Smooth muscle cell of the brain vasculature (primary cell): ENCODE measurements around the gene DUSP3.

Experiments used
- DNase-seq: peaks from one replicate; pipeline ENCODE4 v3.0.0-alpha.2; 2012; ENCODE audit warnings: low read depth, low spot score

DUSP3 gene

DNA sequence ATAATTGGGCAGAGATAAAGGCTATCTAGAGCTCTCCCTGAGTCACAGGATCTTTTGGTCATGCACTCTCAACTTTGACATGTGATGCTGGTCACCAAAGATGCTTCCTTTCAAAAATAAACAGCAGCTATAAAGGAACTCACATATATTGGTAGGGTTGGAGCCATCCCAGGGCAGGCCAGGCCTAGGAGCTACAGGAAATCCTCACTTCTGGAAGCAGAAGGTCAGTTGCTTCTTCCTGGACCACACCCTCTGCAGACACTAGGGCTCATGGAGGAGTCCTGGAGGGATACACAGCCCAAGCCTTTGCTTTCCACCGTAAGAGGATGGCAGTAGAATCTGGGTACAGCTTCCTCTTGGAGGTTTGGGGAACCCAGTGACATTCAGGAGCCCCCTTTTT, 44.8 kb downstream of the DUSP3 start:
- DNase-seq: no peak

DNA sequence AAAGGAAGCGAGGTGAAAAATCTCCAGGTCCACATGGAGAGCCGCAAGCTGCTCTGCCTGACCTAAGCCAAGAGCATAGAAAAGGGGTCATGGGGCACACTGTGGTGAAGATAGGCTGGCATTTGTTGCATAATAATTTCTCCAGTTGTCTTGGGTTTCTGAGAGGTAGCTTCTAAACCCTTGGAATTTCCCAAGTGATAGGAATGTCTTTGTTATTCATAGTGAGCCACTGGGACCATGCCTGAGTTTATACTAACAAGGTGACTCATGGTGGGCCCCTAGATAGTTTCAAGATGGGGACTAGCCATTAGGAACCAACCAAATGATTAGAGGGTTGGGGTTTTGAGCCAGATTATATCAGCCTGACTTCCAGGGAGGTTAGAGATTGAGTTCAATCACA, 45.8 kb downstream of the DUSP3 start:
- DNase-seq: no peak

GRCh38 chr17:43728081-43728480, 50.7 kb downstream of the DUSP3 start:
- DNase-seq: no peak

DNA sequence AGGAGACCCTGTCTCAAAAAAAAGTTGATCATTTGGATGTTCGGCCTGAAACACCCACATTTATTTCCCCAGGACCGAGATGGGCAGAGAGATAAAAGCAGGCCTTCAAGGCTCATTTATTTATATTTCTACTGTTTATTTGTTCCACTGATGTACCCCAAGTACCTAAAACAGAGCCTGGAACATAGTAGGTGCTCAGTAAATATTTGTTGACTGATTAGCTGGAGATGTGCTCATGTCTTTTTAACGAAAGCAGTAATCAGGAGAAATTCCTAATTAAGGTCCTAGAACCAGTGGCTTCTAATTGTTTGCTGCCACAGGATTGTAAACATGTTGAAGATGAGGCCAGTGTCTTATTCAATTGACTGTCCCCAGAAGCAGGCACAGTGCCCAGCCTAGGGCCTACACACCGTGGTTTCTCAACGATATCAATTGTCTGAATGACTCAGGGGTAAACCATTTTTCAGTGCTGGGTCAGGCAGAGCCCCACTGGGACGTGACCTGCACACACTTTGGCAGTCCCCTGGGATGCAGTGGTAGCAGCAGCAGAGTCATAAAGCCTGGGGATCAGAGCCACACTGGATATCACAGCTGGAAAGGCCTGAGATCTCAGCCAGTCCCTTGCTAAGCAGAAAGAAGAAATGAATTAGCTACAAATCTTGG, 54.9 kb downstream of the DUSP3 start:
- no peak for DNase-seq

GRCh38 chr17:43722870-43723665, 55.7 kb downstream of the DUSP3 start:
- DNase-seq: no peak

DNA sequence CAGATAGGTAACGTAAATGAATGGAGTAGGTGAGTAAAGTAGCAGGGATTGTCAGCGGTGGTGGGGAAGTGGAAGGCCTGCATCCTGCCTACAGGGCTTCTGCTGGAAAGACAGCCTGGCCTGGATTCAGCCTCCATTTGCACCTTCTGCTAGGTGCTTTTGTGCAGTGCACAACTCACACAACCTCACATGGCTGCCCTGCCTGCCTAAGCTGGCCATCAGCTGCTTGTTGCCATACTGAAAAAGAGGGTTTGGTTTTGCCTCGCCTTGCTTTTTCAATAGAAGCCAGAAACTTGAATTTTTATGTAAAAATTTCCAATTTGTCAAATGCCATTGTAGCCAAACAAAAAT, 56.5 kb downstream of the DUSP3 start:
- no peak for DNase-seq

DNA sequence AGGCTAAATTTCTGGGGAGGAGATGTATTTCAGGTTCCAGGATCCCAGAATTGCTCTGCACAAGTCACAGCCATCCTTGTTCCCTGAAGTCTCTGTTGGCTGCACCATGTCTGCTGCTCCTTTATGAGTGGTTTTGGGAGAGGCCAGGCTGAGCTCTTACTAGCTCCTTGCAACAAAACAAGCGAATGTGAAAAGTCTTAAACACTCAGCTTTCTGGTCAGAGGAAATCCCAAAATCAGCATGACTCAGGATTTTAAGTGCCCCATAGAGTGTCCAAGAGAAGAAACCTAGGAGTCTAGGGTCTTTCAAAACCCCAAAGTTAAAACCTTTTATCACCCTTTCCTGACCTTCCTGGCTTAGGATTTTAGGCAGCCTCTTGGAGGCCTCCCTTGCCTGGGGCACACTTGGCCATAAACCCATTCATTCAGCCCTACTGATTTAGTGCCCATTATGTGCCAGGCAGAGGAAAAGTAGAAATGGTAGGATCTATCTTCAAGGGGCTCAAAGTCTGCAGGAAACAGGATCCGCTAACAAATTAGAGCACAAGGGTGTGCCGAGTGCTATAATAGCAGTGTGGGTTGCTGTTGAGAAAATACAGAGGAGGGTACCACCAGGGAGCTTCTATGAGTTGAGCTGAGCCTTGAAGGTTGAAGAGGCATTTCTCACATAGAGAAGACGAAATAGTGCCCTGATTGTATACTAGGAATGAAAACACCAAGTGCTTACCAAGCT, 57.1 kb downstream of the DUSP3 start:
- no peak for DNase-seq

GRCh38 chr17:43720311-43721060, 58.3 kb downstream of the DUSP3 start:
- DNase-seq: no peak

DNA sequence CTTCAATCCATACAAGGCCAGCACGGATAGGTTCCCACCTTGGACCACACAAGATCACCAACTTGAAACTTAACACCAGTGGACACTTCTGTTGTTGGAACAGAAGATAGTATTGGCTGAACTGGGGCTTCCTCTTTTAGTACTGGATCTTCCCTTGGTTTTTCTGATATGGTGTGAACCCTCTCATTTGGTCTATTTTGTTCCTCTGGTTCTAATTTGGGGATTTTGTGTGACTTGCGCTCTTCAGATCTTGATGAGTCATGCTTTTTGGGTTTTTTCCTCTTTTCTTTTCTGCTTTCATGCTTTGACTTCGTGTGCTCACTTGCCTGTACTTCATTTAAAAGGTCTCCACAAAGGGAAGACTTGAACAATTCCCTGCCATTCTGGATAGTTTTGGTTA, 59.2 kb downstream of the DUSP3 start:
- no peak for DNase-seq

GRCh38 chr17:43718544-43718943, 60.2 kb downstream of the DUSP3 start:
- no peak for DNase-seq

- no peak for DNase-seq
Measured at GRCh38 chr17:43717913-43718312, 60.9 kb downstream of the DUSP3 start.
